ENCODE measurements around the gene SRPRB.

SRPRB gene

DNA sequence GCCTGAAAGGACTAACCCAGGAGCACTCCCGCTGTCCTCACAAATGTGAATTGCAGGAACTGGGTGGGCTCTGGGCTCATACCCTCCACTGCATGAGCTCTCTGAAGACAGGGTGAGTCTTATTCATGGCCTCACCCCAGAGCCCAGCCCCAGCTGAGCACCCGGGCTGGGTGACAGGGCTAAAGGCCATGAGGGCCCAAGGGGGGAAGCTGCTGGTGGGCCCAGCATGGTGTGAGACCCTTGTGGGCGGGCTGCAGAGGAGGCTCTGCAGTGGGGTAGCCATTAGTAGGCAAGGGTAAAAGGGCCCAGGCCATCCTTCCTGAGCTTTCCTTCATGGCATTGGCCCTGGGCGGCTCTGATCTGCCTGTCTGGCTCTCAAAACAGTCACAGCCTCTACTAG, 30.3 kb downstream of the SRPRB start:
- TF ChIP-seq, protein P1, sequence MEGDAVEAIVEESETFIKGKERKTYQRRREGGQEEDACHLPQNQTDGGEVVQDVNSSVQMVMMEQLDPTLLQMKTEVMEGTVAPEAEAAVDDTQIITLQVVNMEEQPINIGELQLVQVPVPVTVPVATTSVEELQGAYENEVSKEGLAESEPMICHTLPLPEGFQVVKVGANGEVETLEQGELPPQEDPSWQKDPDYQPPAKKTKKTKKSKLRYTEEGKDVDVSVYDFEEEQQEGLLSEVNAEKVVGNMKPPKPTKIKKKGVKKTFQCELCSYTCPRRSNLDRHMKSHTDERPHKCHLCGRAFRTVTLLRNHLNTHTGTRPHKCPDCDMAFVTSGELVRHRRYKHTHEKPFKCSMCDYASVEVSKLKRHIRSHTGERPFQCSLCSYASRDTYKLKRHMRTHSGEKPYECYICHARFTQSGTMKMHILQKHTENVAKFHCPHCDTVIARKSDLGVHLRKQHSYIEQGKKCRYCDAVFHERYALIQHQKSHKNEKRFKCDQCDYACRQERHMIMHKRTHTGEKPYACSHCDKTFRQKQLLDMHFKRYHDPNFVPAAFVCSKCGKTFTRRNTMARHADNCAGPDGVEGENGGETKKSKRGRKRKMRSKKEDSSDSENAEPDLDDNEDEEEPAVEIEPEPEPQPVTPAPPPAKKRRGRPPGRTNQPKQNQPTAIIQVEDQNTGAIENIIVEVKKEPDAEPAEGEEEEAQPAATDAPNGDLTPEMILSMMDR (IDR thresholded peaks at IDR 0.05; ENCODE audit: extremely low read depth, insufficient read depth, missing control alignments): no peak

DNA sequence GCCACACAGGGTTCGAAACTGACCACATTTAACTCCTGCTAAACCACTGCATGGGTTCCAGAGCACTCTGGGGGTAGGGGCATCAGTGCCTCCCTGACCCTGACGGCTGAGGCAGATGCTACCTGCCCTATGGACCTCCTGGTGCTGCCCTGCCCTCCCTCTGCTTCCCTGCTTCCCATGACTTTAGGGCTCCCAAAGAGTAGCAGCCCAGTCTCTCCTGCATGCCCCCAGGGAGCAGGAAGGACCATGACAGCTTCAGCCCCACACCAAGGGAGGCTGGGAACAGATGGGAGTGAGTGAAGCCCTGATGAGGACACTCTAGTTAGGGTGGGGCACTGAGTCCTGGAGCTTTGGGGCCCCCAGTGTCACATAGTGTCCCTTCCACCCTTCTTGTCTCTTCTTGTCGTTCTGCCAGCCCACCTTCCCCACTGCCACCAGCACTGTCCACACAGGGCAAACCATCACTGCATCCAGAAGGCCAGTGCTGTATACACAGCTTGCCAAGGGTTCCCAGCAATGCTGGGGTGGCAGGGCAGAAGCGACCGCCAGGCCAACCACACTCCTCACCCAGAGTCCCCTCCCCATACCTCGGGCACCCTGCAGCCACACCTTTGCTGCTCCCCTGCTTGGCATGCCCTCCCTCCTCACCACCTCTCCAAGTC, 31.0 kb downstream of the SRPRB start:
- DNase-seq (ENCODE audit: low spot score): no peak
- TF ChIP-seq, protein P1 (IDR thresholded peaks at IDR 0.05; ENCODE audit: extremely low read depth, insufficient read depth, missing control alignments): no peak
- in situ Hi-C loops (cut with MboI; ENCODE audit: low pct_unique_long_range_greater_than_20kb, low sequenced_read_pairs, unreplicated experiment): no loop called here

More for the DNA sequence above, 30.3 kb downstream of the SRPRB start:
- no peak for DNase-seq (ENCODE audit: low spot score)
- in situ Hi-C loops (cut with MboI; ENCODE audit: low pct_unique_long_range_greater_than_20kb, low sequenced_read_pairs, unreplicated experiment): no loop called here

DNA sequence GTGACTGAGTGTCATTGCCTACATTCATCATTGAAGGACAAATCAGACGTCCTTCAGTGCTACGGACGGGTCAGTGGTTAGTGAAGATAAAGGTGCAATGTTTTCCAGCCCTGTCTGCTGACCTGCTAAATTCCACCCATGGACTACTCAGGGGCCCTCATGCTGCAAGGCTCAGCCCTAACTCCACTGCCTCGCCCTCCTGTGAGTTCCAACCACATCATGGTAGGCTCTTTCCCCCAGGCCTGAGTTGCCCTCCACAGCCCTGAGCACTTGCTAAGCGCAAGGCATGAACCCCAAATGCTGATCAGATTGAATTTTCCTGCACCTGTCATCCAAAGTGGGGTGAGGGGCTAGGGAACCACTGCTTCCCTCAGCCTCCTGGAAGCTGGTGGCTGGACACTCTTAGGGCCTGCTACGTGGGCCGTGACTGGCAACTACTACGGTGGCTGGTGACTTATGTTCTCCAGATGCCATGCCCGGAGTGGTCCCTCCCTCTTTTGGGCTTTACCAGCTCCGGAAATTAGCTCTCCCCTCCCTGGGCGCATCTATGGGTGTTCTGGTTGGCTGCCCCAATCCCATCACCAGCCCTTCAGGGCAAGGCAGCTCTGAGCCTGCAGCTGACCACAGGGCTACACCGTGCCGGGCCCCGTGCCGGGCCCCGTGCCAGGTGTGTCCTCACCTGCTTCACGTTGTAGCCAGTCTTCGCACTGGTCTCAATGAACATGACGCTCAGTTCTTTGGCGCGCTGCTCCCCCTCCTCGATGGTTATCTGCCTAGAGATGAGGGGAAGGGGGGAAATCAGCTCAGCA, 32.1 kb downstream of the SRPRB start:
- no peak for DNase-seq (ENCODE audit: low spot score)
- in situ Hi-C loops (cut with MboI; ENCODE audit: low pct_unique_long_range_greater_than_20kb, low sequenced_read_pairs, unreplicated experiment): no loop called here
- TF ChIP-seq, protein P1 (IDR thresholded peaks at IDR 0.05; ENCODE audit: extremely low read depth, insufficient read depth, missing control alignments): no peak

DNA sequence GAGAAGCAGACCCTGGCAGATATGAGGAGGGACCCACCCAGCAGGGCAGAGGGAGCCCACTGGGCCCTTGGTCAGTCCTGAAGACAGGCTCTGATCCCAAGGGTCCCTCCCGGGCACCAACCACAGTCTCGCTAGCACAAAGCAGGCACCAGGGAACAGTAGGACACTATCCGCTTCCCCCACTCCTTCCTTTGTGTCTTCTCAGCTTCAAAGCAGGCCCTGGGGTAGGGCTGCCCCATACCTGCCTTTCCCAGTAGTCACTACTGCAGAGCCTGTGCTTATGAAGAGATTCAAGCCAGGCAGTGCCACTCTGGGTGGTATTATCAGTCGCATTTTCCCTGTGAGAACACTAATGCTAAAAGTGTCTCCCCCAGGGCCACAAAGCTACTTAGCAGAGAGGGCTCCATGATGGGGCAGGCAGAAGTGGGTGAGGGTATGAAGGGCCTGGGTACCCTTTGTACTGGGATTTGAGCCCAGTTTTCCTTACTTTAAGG, 32.7 kb downstream of the SRPRB start:
- in situ Hi-C loops (cut with MboI; ENCODE audit: low pct_unique_long_range_greater_than_20kb, low sequenced_read_pairs, unreplicated experiment): no loop called here
- TF ChIP-seq, protein P1 (IDR thresholded peaks at IDR 0.05; ENCODE audit: extremely low read depth, insufficient read depth, missing control alignments): no peak
- DNase-seq (ENCODE audit: low spot score): no peak

DNA sequence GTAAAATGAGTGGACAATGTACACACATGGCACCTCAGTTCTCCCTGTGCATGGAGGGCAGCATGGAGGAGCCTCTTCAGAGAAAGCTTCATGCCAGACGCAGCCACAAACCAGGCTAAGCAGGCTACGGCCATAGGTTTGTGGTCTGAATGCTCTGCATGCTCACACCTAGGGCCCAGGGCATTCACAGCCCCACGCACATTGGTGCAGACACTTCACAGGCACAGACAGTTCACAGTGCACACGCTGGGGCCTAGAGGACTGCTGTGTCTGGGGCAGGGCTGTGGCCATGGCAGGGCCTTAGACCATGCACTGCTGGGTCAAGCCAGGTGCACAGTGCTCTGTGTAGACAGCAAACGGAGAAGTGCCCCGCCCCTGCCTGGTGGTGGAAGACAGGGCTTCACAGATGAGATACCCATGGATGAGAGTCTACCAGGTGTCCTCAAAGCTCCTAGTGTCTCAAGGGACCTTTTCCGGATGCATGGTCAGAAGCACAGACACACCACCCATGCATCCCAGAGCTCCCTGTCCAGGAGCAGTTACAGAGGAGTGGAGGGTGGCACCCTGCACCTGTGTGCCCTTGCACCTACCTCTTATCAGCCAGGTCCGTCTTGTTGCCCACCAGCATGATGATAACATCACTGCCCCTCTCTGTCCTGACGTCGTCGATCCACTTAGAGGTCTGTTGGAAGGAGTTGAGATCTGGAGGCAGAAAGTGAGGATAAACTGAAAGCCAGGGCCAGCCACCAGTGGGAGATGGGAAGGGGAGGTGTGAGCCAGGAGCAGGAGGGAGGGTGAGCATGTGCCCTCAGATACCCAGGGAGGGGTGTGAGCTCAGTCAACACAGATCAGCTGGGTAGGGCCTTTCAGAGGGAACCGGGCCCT, 33.5 kb downstream of the SRPRB start:
- in situ Hi-C loops (cut with MboI; ENCODE audit: low pct_unique_long_range_greater_than_20kb, low sequenced_read_pairs, unreplicated experiment): no loop called here
- no peak for DNase-seq (ENCODE audit: low spot score)

More for the DNA sequence above, 33.5 kb downstream of the SRPRB start:
- TF ChIP-seq, protein P1 (IDR thresholded peaks at IDR 0.05; ENCODE audit: extremely low read depth, insufficient read depth, missing control alignments): no peak
